CD4-positive, alpha-beta T cell treated with Interleukin-17A for 1 hour (primary cell): Measurements from ENCODE around the gene MYL4.
"Not testable (repeated sequence)": the region's sequence is repeated elsewhere in the genome, so short reads cannot be mapped to it uniquely, and the experiment has no call there.

Experiments
- DNase-seq: peaks from one replicate; pipeline ENCODE4 v3.0.0-alpha.2; 2020

The MYL4 gene

GRCh38 chr17:47244697-47245096 lies 35.5 kb downstream of the MYL4 start:
- no peak for DNase-seq

GRCh38 chr17:47246120-47246519 lies 37.0 kb downstream of the MYL4 start:
- DNase-seq: no peak

- no peak for DNase-seq
Measured at GRCh38 chr17:47250855-47251254, 41.7 kb downstream of the MYL4 start.

GRCh38 chr17:47251421-47251940 lies 42.3 kb downstream of the MYL4 start:
- no peak for DNase-seq

- no peak for DNase-seq
Measured at GRCh38 chr17:47252209-47252608, 43.1 kb downstream of the MYL4 start.

- DNase-seq: no peak
Measured at GRCh38 chr17:47252766-47253512, 43.8 kb downstream of the MYL4 start.

GRCh38 chr17:47253541-47254402 lies 44.6 kb downstream of the MYL4 start, which contains the start of gene ITGB3:
TSS of gene ITGB3 (plus strand) at chr17:47253827. CDS start at chr17:47253862, 35 bp downstream.
- peak; percentile 54 for DNase-seq

GRCh38 chr17:47254403-47254943 lies 45.3 kb downstream of the MYL4 start:
- DNase-seq: no peak

- DNase-seq: no peak
Measured at GRCh38 chr17:47257651-47258339, 48.6 kb downstream of the MYL4 start.

GRCh38 chr17:47262586-47262985 lies 53.4 kb downstream of the MYL4 start:
- no peak for DNase-seq

- no peak for DNase-seq
Measured at GRCh38 chr17:47264166-47264565, 55.0 kb downstream of the MYL4 start.

- DNase-seq: no peak
Measured at GRCh38 chr17:47265983-47266541, 56.9 kb downstream of the MYL4 start.

- DNase-seq: no peak
Measured at GRCh38 chr17:47266782-47267181, 57.6 kb downstream of the MYL4 start.

GRCh38 chr17:47267354-47267828 lies 58.2 kb downstream of the MYL4 start:
- DNase-seq: no peak

- DNase-seq: not testable (repeated sequence)
Measured at GRCh38 chr17:47268964-47269363, 59.8 kb downstream of the MYL4 start.

GRCh38 chr17:47269561-47270280 lies 60.6 kb downstream of the MYL4 start:
- not testable (repeated sequence) for DNase-seq

GRCh38 chr17:47270946-47271705 lies 62.0 kb downstream of the MYL4 start:
- no peak for DNase-seq

GRCh38 chr17:47272491-47272890 lies 63.3 kb downstream of the MYL4 start:
- no peak for DNase-seq

- DNase-seq: no peak
Measured at GRCh38 chr17:47273245-47273644, 64.1 kb downstream of the MYL4 start.
